ENCODE data around the gene PIP5K1C. TPM values are rescaled to one million over a fixed set of nuclear protein-coding genes. Genes with fewer than 3 reads are reported as not detected.
A peak's percentile ranks its signal among the peaks of the same experiment; 100 is the strongest.

Gene PIP5K1C
- total and polyA plus RNA-seq, 9 donors = 8.4 to 30.0 (median 23.9) TPM

GRCh38 chr19:3609779-3610719, 90.2 kb downstream of the PIP5K1C start:
- H3K9me3 ChIP-seq (replicated peaks; ENCODE audit: control insufficient read depth, low read depth, low read length) = no peaks in the 10 kb centered on the region
- H3K27ac ChIP-seq (ENCODE audit: low read length) = peak overlapping the region; percentile 69
- H3K4me1 ChIP-seq (ENCODE audit: control insufficient read depth, insufficient read depth, low read length) = peaks cover 35% of the 10 kb centered on the region
- DNase-seq = no peak
- H3K4me3 ChIP-seq (ENCODE audit: low read length) = no peak overlapping the region
- WGBS (ENCODE audit: insufficient coverage) = 73% methylated on average over 20 of the region's 24 CpGs
- H3K36me3 ChIP-seq (ENCODE audit: control insufficient read depth, insufficient read depth, low read length) = peaks cover 30% of the 10 kb centered on the region
- H3K27me3 ChIP-seq (ENCODE audit: control insufficient read depth, insufficient read depth, low read length) = peaks cover 31% of the 10 kb centered on the region

- Histone ChIP-seq H3K4me3 (ENCODE audit: low read length) (no peak overlapping the region), H3K27me3 (ENCODE audit: control insufficient read depth, insufficient read depth, low read length) (peaks cover 36% of the 10 kb centered on the region), H3K36me3 (ENCODE audit: control insufficient read depth, insufficient read depth, low read length) (peaks cover 24% of the 10 kb centered on the region), H3K27ac (ENCODE audit: low read length) (peak overlapping the region; percentile 69), H3K9me3 (replicated peaks; ENCODE audit: control insufficient read depth, low read depth, low read length) (no peaks in the 10 kb centered on the region), H3K4me1 (ENCODE audit: control insufficient read depth, insufficient read depth, low read length) (peaks cover 41% of the 10 kb centered on the region)
- peak; percentile 54 for DNase-seq
- 67% methylated on average over 13 of the region's 21 CpGs for WGBS (ENCODE audit: insufficient coverage)
Measured at GRCh38 chr19:3608750-3609322, 91.4 kb downstream of the PIP5K1C start.

- DNase-seq = no peak
- no peak overlapping the region for H3K4me3 ChIP-seq (ENCODE audit: low read length)
- peaks cover 39% of the 10 kb centered on the region for H3K27me3 ChIP-seq (ENCODE audit: control insufficient read depth, insufficient read depth, low read length)
- peak overlapping the region; percentile 77 for H3K27ac ChIP-seq (ENCODE audit: low read length)
- peaks cover 19% of the 10 kb centered on the region for H3K36me3 ChIP-seq (ENCODE audit: control insufficient read depth, insufficient read depth, low read length)
- H3K4me1 ChIP-seq (ENCODE audit: control insufficient read depth, insufficient read depth, low read length) = peaks cover 41% of the 10 kb centered on the region
- no peaks in the 10 kb centered on the region for H3K9me3 ChIP-seq (replicated peaks; ENCODE audit: control insufficient read depth, low read depth, low read length)
- 68% methylated on average over 3 of the region's 3 CpGs for WGBS (ENCODE audit: insufficient coverage)
Measured at GRCh38 chr19:3608079-3608641, 92.1 kb downstream of the PIP5K1C start.

- DNase-seq = peak; percentile 67
- H3K4me3 ChIP-seq (ENCODE audit: low read length) = peak overlapping the region; percentile 34
- no peaks in the 10 kb centered on the region for H3K9me3 ChIP-seq (replicated peaks; ENCODE audit: control insufficient read depth, low read depth, low read length)
- peaks cover 41% of the 10 kb centered on the region for H3K4me1 ChIP-seq (ENCODE audit: control insufficient read depth, insufficient read depth, low read length)
- H3K27ac ChIP-seq (ENCODE audit: low read length) = peak overlapping the region; percentile 77
- WGBS (ENCODE audit: insufficient coverage) = 9% methylated on average over 15 of the region's 22 CpGs
- H3K27me3 ChIP-seq (ENCODE audit: control insufficient read depth, insufficient read depth, low read length) = peaks cover 39% of the 10 kb centered on the region
- H3K36me3 ChIP-seq (ENCODE audit: control insufficient read depth, insufficient read depth, low read length) = peaks cover 16% of the 10 kb centered on the region
Measured at GRCh38 chr19:3607303-3608078, 92.8 kb downstream of the PIP5K1C start.

- 2% methylated on average over 43 of the region's 46 CpGs for WGBS (ENCODE audit: insufficient coverage)
- Histone ChIP-seq H3K27me3 (ENCODE audit: control insufficient read depth, insufficient read depth, low read length) (peaks cover 39% of the 10 kb centered on the region), H3K4me1 (ENCODE audit: control insufficient read depth, insufficient read depth, low read length) (peaks cover 41% of the 10 kb centered on the region)
Measured at GRCh38 chr19:3606690-3607289, 93.5 kb downstream of the PIP5K1C start, which contains the start of gene TBXA2R. TBXA2R (minus strand) TSS chr19:3606875; CDS start chr19:3600634, 6,241 bp downstream.

GRCh38 chr19:3606174-3606689, 94.0 kb downstream of the PIP5K1C start:
- H3K4me1 ChIP-seq (ENCODE audit: control insufficient read depth, insufficient read depth, low read length) = peaks cover 41% of the 10 kb centered on the region
- peak overlapping the region; percentile 34 for H3K4me3 ChIP-seq (ENCODE audit: low read length)
- H3K27me3 ChIP-seq (ENCODE audit: control insufficient read depth, insufficient read depth, low read length) = peaks cover 39% of the 10 kb centered on the region
- no peaks in the 10 kb centered on the region for H3K9me3 ChIP-seq (replicated peaks; ENCODE audit: control insufficient read depth, low read depth, low read length)
- H3K36me3 ChIP-seq (ENCODE audit: control insufficient read depth, insufficient read depth, low read length) = peaks cover 3% of the 10 kb centered on the region
- WGBS (ENCODE audit: insufficient coverage) = 11% methylated on average over 30 of the region's 35 CpGs
- H3K27ac ChIP-seq (ENCODE audit: low read length) = no peak overlapping the region
- no peak for DNase-seq

More at GRCh38 chr19:3606690-3607289, 93.5 kb downstream of the PIP5K1C start, which contains the start of gene TBXA2R:
- H3K27ac ChIP-seq (ENCODE audit: low read length) = peak within 1 kb of the TSS; percentile 77
- H3K36me3 ChIP-seq (ENCODE audit: control insufficient read depth, insufficient read depth, low read length) = peaks cover 9% of the 10 kb centered on the region
- peak; percentile 70 for DNase-seq
- H3K9me3 ChIP-seq (replicated peaks; ENCODE audit: control insufficient read depth, low read depth, low read length) = no peaks in the 10 kb centered on the region
- peak within 1 kb of the TSS; percentile 34 for H3K4me3 ChIP-seq (ENCODE audit: low read length)

- H3K9me3 ChIP-seq (replicated peaks; ENCODE audit: control insufficient read depth, low read depth, low read length) = no peaks in the 10 kb centered on the region
- no peak overlapping the region for H3K27ac ChIP-seq (ENCODE audit: low read length)
- H3K4me3 ChIP-seq (ENCODE audit: low read length) = peak overlapping the region; percentile 34
- peaks cover 39% of the 10 kb centered on the region for H3K27me3 ChIP-seq (ENCODE audit: control insufficient read depth, insufficient read depth, low read length)
- 50% methylated on average over 3 of the region's 5 CpGs for WGBS (ENCODE audit: insufficient coverage)
- no peak for DNase-seq
- H3K36me3 ChIP-seq (ENCODE audit: control insufficient read depth, insufficient read depth, low read length) = no peaks in the 10 kb centered on the region
- H3K4me1 ChIP-seq (ENCODE audit: control insufficient read depth, insufficient read depth, low read length) = peaks cover 41% of the 10 kb centered on the region
Measured at GRCh38 chr19:3605770-3606169, 94.5 kb downstream of the PIP5K1C start.

- Histone ChIP-seq H3K4me1 (ENCODE audit: control insufficient read depth, insufficient read depth, low read length) (peaks cover 40% of the 10 kb centered on the region), H3K27ac (ENCODE audit: low read length) (no peak overlapping the region), H3K9me3 (replicated peaks; ENCODE audit: control insufficient read depth, low read depth, low read length) (no peaks in the 10 kb centered on the region), H3K4me3 (ENCODE audit: low read length) (no peak overlapping the region), H3K27me3 (ENCODE audit: control insufficient read depth, insufficient read depth, low read length) (peaks cover 39% of the 10 kb centered on the region), H3K36me3 (ENCODE audit: control insufficient read depth, insufficient read depth, low read length) (no peaks in the 10 kb centered on the region)
- WGBS (ENCODE audit: insufficient coverage) = 60% methylated on average over 1 of the region's 3 CpGs
- DNase-seq = no peak
Measured at GRCh38 chr19:3605361-3605760, 94.9 kb downstream of the PIP5K1C start.

GRCh38 chr19:3604987-3605343, 95.3 kb downstream of the PIP5K1C start:
- no peak for DNase-seq
- peaks cover 39% of the 10 kb centered on the region for H3K27me3 ChIP-seq (ENCODE audit: control insufficient read depth, insufficient read depth, low read length)
- H3K9me3 ChIP-seq (replicated peaks; ENCODE audit: control insufficient read depth, low read depth, low read length) = no peaks in the 10 kb centered on the region
- WGBS (ENCODE audit: insufficient coverage) = 43% methylated on average over 5 of the region's 11 CpGs
- H3K27ac ChIP-seq (ENCODE audit: low read length) = no peak overlapping the region
- H3K36me3 ChIP-seq (ENCODE audit: control insufficient read depth, insufficient read depth, low read length) = no peaks in the 10 kb centered on the region
- H3K4me1 ChIP-seq (ENCODE audit: control insufficient read depth, insufficient read depth, low read length) = peaks cover 38% of the 10 kb centered on the region
- no peak overlapping the region for H3K4me3 ChIP-seq (ENCODE audit: low read length)
